ENCODE results near the gene MBD4. TPM values are rescaled to one million over a fixed set of nuclear protein-coding genes. Genes with fewer than 3 reads are reported as not detected.

Gene MBD4
- total RNA-seq, 2 donors from 2014 or later: 20.6 to 34.0 TPM

DNA sequence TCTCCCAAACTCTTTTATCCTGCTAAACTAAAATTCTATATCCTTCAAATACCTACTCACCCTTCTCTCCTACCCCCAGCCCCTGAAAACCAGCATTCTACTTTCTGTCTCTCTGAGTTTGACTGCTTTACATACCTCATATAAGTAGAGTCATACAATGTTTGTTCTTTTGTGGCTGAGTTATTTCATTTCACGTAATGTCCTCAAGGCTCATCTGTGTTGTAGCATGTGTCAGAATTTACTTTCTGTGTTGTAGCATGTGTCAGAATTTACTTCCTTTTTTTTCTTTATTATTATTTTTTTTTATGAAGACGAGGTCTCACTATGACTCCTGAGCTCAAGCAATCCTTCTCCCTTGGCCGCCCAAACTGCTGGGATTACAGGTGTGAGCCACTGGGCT, 20.4 kb upstream of the MBD4 start:
- H3K4me3 ChIP-seq: no peak overlapping the region
- no peak for DNase-seq (ENCODE audit: low spot score)
- H3K9me3 ChIP-seq: no peaks in the 10 kb centered on the region
- no peaks in the 10 kb centered on the region for H3K4me1 ChIP-seq (replicated peaks)
- H3K27ac ChIP-seq: no peak overlapping the region
- TF ChIP-seq, protein P1, sequence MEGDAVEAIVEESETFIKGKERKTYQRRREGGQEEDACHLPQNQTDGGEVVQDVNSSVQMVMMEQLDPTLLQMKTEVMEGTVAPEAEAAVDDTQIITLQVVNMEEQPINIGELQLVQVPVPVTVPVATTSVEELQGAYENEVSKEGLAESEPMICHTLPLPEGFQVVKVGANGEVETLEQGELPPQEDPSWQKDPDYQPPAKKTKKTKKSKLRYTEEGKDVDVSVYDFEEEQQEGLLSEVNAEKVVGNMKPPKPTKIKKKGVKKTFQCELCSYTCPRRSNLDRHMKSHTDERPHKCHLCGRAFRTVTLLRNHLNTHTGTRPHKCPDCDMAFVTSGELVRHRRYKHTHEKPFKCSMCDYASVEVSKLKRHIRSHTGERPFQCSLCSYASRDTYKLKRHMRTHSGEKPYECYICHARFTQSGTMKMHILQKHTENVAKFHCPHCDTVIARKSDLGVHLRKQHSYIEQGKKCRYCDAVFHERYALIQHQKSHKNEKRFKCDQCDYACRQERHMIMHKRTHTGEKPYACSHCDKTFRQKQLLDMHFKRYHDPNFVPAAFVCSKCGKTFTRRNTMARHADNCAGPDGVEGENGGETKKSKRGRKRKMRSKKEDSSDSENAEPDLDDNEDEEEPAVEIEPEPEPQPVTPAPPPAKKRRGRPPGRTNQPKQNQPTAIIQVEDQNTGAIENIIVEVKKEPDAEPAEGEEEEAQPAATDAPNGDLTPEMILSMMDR (IDR thresholded peaks at IDR 0.05): no peak
- no peak for TF ChIP-seq POLR2A (IDR thresholded peaks at IDR 0.05)
- intact Hi-C loops (cut with DNase I): no loop called here
- H3K36me3 ChIP-seq: peaks cover 0 to 8% of the 10 kb centered on the region in 2 donors
- H3K27me3 ChIP-seq (replicated peaks; ENCODE audit: insufficient read depth): no peaks in the 10 kb centered on the region
- over 99% methylated on average over 3 of the region's 3 CpGs for WGBS

DNA sequence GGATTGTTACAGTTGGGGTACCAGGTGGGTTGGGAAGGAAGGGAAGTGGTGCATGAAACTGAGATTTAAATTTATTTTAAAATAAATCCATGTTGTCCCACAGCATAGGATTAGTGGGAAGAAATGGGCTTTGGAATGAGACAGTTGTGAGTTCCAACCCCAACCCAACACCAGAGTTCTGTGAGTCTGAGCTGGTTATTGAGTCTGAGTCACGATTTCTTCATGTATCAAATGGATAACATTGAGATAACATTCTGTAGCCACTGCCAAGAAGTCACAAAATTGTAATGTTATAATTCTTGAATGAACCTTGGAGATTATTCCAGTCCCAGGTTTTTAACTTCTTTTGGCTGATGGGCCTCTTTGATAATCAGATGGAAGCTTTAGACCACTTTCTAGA, 14.0 kb upstream of the MBD4 start:
- Histone ChIP-seq H3K9me3 (no peaks in the 10 kb centered on the region), H3K4me3 (no peak overlapping the region), H3K36me3 (peaks cover 0 to 2% of the 10 kb centered on the region in 2 donors), H3K4me1 (replicated peaks) (no peaks in the 10 kb centered on the region), H3K27me3 (replicated peaks; ENCODE audit: insufficient read depth) (no peaks in the 10 kb centered on the region), H3K27ac (no peak overlapping the region)
- intact Hi-C loops (cut with DNase I): no loop called here
- TF ChIP-seq POLR2AphosphoS5 (IDR thresholded peaks at IDR 0.05): no peak
- TF ChIP-seq, protein P1 (IDR thresholded peaks at IDR 0.05): no peak
- TF ChIP-seq POLR2A (IDR thresholded peaks at IDR 0.05): no peak
- 79% methylated on average over 1 of the region's 1 CpG for WGBS
- DNase-seq (ENCODE audit: low spot score): no peak

DNA sequence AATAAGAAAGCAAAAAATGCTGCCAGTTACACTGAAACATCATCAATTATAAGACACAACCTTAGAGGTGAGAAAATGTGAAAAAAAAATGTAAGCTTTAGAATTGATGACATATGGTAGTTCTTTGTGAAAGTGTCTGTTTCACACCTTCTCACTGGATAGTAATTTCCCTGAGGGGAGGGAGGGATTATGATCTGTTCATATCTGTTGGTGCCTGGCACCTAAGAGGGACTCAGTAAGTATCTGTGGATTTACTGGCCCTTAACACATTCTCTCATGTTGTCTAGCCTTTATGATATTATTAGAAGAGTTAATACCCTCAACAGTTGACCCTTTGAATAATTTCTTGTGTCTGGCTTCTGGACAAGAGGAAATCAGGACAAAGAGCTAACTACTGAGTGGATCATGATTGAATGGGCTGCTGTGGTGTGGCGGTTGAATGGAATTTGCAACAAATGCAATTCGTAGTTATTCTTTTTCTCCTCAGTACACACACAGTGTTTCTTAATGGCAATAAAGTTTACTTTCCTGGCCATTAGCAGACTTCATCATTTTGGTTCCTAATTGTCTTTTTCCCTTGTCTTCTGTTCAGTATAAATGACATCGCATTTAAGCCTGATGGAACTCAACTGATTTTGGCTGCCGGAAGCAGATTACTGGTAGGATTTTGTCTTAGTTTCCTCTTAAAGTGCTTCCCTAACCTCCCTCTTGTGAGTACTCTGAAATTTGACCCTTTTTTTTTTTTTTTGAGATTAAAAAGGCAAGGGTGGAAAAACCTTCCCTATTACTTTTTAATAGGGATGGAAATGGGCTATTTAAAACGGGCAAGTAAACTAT, 9.7 kb upstream of the MBD4 start:
- Histone ChIP-seq H3K4me1 (replicated peaks) (no peaks in the 10 kb centered on the region), H3K9me3 (no peaks in the 10 kb centered on the region), H3K27me3 (replicated peaks; ENCODE audit: insufficient read depth) (no peaks in the 10 kb centered on the region), H3K4me3 (no peak overlapping the region), H3K36me3 (peaks cover 0 to 2% of the 10 kb centered on the region in 2 donors), H3K27ac (no peak overlapping the region)
- no peak for DNase-seq (ENCODE audit: low spot score)
- intact Hi-C loops (cut with DNase I): no loop called here
- TF ChIP-seq POLR2AphosphoS5 (IDR thresholded peaks at IDR 0.05) (no peak), POLR2A (IDR thresholded peaks at IDR 0.05) (no peak)
- TF ChIP-seq, protein P1 (IDR thresholded peaks at IDR 0.05): no peak
- 44% methylated on average over 5 of the region's 5 CpGs for WGBS

DNA sequence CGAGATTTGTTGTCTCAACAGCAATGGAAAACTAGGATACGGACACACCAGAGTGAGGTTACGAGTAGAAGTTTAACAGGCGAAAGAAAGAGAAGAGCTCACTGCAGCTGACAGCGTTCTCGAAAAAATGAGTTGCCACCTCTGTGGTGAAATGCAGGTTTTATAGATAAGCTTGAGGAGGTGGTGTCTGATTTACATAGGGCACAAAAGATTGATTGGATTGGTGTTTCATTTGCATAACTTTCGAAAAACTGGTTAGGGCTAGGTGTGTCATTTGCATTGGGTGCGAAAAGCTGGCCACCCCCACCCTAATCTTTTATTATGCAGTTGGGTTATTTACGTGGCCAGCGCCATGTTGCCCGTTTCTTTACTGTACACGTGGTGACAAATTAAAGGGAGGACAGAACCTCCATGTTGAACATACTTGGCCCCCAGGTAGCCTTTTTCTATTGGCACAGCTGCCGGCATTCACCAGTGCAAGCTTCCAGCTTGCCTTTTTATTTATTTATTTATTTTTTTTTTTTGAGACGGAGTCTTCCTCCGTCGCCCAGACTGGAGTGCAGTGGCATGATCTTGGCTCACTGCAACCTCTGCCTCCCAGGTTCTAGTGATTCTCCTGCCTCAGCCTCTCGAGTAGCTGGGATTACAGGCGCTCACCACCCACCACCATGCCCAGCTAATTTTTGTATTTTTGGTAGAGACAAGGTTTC, 8.6 kb upstream of the MBD4 start:
- no peak for TF ChIP-seq POLR2A (IDR thresholded peaks at IDR 0.05)
- TF ChIP-seq, protein P1 (IDR thresholded peaks at IDR 0.05): no peak
- TF ChIP-seq POLR2AphosphoS5 (IDR thresholded peaks at IDR 0.05): no peak
- Histone ChIP-seq H3K27ac (no peak overlapping the region), H3K4me3 (no peak overlapping the region), H3K36me3 (peaks cover 0 to 1% of the 10 kb centered on the region in 2 donors), H3K9me3 (no peaks in the 10 kb centered on the region), H3K4me1 (replicated peaks) (no peaks in the 10 kb centered on the region), H3K27me3 (replicated peaks; ENCODE audit: insufficient read depth) (no peaks in the 10 kb centered on the region)
- DNase-seq (ENCODE audit: low spot score): no peak
- intact Hi-C loops (cut with DNase I): no loop called here
- 86% methylated on average over 18 of the region's 18 CpGs for WGBS

Data from prostate gland (tissue), 2 donors.